Stimulated activated CD8-positive, alpha-beta memory T cell treated with anti-CD3 and anti-CD28 coated beads, Interleukin-2, amount 100 ng/mL, for 48 hours (primary cell): Measurements from ENCODE around the gene SMNDC1.
"Not testable (repeated sequence)": the region's sequence is repeated elsewhere in the genome, so short reads cannot be mapped to it uniquely, and the experiment has no call there.

ENCODE experiments used
- DNase-seq, 2 donors: peaks; one replicate each; pipeline ENCODE4 v3.0.0-alpha.2; 2020; ENCODE audit warnings: low read depth in 2 of 2

The SMNDC1 gene

DNA sequence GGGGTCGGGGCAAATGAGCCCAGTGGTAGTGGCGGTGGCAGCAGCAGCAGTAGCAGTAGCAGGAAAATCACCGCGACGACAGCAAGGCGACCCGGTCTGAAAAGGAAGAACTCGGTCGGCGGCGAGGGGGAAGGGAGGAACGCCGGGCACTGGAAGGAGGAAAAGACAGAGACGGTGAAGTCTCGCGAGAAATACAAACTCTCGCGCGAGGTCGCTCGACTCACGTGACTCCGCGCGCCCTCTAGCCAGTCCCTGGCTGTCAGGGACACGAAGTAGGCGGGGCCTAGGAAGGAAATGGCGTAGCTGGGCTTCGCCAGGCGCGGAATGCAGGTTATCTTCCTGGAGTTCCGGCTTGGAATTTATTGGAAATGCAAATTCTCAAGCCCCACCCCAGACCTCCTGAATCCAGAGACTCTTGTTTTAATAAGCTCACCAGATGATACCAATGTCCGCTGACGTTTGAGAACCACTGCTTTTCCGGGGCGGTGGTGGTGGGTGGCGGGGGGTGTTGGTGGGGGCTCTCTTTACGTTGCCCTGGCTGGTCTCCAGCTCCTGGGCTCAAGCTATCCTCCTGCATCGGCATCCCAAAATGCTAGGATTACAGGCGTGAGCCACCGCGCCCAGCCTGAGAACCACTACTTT lies at the start of gene SMNDC1:
TSS of gene SMNDC1 (minus strand) at position 141 of the 642 bp plus-strand sequence. CDS start 1,333 bp downstream, outside the sequence.
- DNase-seq = peak; percentile 91 to 96

DNA sequence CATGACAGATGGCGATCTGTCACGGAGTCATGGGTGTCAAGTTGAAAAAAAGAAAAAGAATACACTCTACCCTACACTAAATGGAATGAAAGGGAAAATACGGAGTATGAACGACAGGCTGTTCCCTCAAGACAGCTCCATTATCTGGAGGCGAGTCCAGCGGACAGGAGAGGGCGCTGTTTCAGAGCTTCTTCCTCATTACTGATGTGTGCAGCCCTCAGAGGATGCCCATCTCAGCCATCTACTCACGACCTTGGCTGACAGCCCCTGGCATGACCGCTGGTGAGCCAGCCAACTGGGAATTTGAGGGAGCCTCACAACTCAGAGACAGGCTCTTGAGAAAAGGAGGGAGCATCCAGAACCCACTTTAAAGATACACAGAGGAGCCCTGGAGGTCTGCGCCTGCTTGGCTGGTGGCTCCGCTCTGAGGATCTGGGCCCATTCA lies 49.6 kb upstream of the SMNDC1 start:
- DNase-seq = peak; percentile 69 to 80

DNA sequence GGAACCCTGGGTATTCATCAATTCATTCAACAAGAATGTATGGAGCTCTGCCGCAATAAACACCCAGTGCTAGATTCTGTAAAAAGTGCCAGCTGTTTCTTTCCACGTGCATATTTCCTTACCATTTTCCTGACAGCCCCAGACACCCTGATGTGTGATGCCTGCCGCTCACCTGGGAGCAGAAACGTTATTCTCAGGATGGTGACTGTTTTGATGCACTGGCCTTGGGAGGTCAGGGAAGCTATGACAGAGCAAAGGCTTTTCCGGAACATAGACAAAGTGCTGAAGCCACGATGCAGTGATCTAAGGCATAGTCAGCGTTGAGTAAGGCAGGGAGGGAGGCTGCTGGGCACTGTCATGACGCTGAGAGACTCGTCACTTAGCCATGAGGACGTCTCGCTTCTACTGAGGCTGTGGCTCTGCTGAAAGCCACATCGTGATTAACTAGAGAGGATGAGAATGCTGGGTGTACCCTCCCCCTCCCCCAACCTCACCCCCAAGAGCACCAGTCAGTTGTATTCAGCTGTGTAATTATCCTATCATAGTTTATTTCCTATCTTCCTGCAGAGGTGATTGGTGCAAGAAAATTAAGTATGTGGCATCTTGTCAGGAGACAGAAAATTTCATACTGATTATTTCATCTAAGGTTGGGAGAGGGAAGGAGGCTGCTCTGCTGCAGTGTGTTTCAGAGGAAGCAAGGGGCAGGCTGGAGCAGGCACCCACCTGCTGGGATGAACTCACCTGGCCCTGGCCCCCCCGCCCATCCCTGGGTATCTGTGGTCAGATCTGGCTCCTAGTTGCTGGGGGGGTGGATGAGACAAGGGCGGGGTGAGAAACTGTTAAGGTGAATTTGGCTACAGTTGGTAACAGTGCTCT lies 48.8 kb upstream of the SMNDC1 start:
- DNase-seq = peak; percentile 36 to 65

DNA sequence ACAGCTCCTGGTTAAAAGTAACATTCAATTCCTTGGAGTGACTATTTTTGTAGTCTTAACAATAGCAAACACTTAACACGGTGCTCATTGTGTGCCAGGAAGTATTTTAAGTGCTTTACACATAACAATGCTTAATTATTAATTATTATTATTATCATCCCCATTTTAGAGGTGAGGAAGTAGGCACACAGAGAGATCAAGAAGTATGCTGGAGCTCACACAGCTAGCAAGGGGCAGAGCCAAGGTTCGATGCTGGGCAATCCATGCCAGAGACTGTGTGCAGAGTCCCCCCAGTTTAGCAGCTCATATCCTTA lies 48.2 kb upstream of the SMNDC1 start:
- DNase-seq = no peak

DNA sequence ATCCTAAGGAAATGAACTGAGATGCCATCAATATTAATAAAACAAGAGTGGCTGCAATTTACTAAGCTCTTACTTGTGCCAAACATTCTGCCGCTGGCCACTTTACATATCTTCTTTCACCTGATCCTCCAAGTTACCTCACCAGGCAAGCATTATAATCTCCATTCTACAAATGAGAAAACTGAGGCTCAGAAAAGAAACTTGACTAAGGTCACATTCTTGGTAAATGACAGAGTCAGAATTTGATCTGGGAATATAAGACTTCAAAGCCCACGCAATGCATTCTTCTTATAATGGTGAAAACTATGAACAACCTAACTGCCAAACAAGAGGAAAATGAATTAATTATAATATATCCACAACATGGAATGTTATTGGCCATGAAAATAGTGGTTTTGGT lies 46.1 kb upstream of the SMNDC1 start:
- no peak for DNase-seq

DNA sequence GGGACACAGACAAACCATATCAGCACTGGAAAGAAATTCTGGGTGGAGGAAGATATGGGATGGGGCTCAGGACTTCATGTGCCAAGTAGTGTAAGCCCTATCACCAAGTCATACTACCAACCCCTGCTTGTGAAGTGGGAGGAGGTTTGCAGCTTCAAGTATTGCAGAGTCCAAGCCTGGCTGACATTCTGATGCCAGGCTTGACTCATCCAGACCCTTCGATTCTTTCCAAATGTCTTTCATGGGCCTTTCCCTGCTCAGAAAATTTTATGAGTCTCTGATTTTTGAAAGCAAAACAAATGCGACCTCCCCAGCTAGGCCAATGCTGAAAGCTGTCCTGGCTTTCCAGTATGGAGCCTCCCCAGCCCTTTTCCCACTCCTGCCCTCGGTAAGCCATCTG lies 45.1 kb upstream of the SMNDC1 start:
- DNase-seq = no peak

DNA sequence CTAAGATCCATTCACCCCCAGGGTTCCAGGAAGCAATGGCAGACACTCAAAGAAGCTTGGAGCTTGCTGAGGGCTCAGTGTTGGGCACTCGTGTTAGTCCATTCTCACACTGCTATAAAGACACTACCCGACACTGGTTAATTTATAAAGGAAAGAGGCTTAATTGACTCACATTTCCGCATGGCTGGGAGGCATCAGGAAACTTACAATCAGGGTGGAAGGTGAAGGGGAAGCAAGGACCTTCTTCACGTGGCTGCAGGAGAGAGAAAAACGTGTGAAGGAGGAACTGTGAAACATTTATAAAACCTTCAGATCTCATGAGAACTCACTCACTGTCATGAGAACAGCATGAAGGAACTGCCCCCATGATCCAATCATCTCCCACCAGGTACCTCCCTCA lies 44.7 kb upstream of the SMNDC1 start:
- DNase-seq = no peak

DNA sequence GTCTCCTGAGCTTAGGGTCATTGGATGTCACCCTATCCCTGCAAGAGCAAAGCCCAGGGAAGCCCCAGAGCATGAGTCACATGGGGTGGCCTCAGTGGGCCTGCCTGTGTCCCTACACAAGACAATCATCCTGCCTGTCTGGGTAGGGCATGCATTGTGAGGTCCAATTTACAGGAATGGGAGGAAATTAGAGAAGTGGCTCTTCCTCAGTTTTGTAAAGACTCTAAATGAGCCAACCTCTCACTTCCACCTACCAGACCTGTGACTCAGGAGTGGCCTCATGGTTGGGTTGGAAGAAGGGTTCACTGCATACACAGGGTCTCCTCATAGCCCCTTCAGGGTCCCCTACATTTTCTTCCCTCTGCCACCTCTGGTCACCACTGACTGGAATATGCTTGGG lies 43.6 kb upstream of the SMNDC1 start:
- DNase-seq = no peak

DNA sequence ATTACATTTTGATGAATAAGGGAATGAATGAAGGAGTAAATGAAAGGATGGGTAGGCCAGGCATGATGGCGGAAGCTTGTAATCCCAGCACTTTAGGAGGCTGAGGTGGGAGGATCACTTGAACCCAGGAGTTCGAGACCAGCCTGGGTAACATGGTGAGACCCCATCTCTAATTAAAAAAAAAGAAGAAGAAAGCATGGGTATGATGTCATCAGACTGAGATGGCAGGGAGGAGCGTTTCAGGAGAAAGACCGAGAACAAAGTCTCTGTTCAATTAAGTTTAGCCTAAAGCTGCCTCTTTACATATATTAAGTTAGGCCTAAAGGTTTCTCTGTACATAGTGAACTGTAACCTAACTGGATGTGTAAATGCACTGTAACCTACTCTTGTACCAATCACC lies 42.2 kb upstream of the SMNDC1 start:
- DNase-seq = no peak

DNA sequence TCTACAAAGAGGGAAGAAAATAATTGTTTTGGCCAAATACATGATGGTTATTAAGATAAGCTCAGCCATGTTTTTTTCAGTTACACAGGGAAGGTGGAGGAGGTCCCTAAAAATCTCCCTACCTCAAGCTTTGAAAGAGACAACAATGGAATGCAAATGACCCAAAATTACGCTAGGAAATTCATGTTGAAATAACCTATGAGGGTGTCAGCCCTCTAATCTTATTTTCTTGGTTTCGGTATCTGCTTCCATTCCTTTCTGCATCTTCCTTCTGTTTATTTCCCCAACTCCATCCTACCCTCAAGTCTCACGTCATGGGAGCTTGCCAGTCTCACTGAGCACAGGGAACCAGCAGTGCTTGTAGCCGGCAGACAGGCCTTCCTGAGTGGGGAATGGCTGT lies 40.6 kb upstream of the SMNDC1 start:
- DNase-seq = no peak

DNA sequence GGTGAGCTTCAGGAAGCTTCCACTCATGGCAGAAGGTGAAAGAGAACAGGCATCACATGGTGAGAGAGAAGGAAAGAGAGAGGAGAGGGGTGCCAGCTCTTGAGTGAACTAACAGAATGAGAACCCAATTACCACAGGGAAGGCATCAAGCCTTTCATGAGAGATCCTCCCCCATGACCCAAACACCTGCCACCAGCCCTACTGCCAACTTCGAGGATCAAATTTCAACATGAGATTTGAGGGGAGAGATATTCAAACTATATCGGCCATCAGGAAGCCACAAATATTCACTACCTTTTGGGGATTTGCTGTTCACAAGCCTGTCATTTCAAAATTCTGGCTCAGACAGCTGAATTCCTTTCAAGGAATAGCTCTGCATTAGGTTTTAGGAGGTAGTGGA lies 39.9 kb upstream of the SMNDC1 start:
- no peak for DNase-seq

DNA sequence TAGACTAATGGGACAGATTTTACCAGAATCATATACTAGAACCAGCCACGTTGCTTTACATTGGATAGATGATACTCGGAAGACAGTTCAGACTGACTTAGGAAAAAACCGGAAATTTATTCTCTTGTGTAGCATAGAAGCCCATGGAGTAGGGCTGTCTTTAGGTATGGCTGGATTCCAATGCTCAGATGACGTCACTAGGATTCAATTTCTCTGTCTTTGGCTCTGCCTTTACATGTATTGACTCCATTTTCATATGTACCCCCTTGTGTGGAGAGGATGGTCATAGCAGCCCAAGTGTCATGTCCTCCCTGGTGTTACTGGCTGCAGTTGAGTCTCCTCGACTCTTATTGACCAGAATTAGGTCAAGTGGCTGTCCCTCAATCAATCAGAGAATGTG lies 39.2 kb upstream of the SMNDC1 start:
- DNase-seq = no peak

DNA sequence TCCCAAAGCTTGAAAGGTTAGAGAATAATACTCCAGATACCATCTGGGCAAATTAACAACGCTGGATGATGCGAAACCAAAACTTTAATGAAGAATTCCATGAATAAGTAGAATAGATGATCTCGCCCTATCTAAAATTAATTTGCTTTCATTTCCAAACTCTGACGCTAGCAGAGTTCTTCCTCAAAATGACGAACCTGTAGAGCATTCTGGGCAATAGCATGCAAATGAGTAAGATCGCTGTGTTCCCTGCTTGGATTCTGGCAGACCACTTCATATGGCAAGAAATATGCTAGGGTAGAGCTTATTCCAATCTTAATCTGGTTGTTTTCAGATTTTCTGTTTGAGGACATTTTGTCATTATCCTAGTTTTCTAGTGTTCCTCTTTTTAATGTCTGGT lies 36.1 kb upstream of the SMNDC1 start:
- DNase-seq = no peak

DNA sequence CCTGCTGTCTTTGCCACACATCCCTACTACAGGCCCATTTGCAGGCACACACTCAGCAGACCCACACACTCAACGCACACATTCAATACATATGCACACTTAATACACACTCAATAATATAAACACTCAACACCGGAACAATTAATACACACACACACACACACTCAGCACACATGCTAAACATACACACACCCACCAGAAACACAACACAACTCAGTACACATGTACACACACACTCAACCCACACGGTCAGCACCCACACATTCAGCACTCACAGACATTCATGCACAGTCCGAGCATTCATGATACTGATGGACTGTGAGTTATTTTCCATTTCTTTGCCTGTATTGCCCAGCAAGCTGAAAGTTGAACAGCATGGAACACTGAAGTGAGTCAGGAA lies 35.4 kb upstream of the SMNDC1 start:
- DNase-seq = no peak

DNA sequence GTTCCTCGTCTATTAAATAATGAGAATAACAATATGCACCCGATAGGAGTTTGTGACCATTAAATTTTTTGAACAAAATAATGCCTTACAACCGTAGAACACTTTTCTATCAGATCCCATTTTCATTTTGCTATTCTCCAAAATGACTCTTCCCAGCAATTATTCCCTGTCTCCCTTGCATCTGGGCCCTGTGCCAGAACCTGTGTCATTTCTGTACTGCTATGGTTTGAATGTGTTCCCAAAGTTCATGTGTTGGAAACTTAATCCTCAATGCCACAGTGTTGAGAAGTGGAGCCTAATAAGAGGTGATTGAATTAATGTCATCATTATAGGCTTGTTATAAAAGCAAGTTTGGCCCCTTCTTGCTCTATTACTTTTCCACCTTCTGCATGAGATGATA lies 33.2 kb upstream of the SMNDC1 start:
- DNase-seq = no peak

DNA sequence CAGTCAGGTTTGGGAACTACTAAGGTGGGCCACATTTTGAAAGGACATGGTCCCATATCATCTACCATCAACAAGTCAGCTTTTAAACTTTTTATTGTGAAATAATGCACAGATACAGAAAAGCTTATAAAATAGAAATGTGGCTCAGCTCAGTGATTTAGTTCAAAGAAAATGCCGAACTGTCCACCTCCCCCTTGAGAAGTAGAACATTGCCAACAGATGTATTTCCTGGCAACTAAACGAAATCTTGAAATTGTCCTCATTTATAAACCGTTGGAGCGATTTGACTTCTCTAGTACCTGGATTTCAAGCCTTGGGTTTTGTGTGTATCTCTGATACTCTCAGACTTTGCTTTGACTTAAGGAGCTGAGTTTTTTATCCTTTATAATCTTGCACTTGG lies 32.7 kb upstream of the SMNDC1 start:
- no peak for DNase-seq

DNA sequence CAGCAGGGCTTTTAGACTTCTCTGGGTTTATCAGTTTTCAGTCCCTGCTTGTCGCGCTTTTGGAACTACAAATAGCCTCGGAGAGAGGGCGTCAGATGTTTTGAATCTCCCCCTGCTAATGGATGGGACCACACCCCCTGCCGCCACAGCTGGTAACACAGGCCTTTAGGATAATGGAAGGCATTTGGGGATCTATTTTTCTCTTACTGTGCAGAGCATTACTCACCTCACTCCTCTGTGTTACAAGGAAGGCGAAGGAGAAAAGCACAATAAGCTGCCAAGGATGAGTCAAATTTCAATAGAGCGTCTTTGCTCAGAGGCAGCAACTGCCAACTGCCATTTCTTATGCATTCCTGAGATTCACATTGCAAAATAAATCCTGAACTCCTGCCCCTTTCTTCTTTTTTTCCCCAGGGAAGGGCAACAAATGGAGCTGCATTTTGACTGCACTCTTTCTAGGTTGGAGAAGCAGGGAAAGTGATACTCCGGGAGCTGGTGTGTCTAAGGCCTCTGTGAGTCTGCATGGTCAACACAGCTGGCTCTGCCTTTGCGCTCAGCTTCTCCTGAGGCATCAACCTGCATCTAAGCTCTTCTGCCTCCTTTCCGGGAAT lies 31.5 kb upstream of the SMNDC1 start:
- no peak for DNase-seq

DNA sequence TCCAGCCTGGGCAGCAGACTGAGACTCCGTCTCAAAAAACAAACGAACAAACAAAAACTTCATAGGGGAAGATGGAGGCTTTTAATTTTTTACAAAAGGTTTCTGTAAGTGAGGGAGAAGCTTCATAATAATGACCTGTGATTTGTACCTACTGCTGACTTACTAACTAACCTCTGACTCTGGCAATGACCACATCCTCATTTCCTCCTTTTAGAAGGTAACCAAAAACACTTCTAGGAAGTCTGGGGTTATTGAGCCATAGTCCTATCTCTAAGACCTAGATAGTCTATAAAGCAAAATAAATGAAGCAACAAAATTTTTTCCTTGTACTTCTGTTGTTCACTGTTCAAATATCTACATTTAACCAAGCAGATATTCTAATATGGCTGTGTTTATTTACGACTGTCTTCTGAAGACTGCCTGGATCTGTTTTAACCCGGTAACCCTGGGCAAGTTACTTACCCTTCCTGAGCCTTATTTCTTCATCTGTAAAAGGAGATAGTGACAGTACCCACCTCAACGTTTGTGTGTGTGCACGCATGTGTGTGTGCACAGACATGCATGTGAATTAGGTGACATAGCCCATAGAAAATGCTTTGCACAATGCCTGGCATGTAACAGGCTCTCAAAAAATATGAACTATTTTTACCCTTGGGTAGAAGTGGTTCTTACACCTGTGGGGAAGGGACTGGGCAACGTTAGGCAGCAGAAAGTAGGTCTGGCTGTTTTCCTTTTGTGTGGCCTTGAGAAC lies 30.8 kb upstream of the SMNDC1 start:
- no peak for DNase-seq

DNA sequence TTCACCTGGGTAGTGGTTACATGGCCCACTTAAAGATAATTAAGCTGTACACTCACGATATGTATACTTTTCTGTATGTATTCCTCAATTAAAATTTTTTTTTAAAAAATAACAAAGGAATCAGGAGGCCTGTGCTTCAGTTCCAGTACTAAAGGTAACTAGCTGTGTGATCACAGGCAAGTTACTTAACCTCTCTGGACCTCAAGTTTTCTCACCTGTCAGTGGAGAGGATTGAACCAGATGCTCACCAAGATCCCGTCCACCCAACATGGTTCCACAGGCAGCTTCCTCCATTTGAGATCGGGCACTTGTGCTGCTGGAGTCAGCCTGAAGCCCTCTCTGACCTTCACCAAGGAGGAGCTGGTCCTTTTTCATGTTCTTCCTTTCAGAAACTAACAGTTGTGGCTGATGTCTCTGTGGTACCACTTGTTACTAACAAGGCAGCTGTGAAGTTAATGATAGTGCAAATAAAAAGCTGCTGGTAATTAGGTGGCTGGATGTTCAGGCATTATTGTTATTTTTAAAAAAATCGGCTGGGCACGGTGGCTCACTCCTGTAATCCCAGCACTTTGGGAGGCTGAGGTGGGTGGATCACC lies 29.4 kb upstream of the SMNDC1 start:
- no peak for DNase-seq

DNA sequence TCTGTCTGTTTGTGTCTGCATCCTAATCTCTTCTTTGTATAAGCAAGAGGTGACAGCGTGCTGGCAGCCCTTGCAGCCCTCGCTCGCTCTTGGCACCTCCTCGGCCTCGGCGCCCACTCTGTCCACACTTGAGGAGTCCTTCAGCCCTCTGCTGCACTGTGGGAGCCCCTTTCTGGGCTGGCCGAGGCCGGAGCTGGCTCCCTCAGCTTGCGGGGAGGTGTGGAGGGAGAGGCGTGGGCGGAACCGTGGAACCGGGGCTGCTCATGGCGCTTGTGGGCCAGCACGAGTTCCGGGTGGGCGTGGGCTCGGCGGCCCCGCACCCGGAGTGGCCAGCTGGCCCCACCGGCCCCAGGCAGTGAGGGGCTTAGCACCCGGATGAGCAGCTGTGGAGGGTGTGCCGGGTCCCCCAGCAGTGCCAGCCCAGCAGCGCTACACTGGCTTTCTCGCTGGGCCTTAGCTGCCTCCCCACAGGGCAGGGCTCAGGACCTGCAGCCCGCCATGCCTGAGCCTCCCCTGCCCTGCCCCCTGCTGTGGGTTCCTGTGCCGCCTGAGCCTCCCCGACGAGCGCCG lies 26.6 kb upstream of the SMNDC1 start:
- not testable (repeated sequence) for DNase-seq

DNA sequence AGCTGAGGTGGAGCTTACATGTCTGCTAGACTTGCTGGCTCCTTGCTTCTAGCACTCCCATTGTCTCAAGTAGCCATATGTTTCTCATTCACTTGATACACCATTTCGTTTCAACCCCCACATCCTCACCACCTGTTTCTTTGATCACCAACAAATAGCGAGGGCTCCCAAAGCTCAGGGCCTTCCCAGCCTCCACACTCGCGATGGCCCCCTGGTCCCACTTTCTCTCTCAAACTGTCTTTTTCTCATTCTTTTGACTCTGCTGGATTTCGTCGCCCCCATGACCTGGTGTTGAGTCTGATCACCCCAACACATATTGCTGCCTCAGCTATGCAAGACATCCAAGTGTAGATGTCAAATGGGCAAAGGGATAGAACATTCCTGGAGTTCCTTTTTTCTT lies 26.0 kb upstream of the SMNDC1 start:
- DNase-seq = no peak
